Transverse colon (tissue), 3 donors: ENCODE measurements around the gene CDIP1.

Experiments used
- POLR2A ChIP-seq: fragments of 450-650 bp; IDR thresholded peaks from one replicate; pipeline ENCODE4 v1.6.1; 2016; ENCODE audit warnings: antibody characterized with exemption, mild to moderate bottlenecking, moderate library complexity
- TF ChIP-seq, protein P1 (sequence below), 5 experiments: fragments of 200-600 bp in 3 of 5; fragments of 450-650 bp in 2 of 5; sonication (generic) in 3 of 5; IDR thresholded peaks; 1 replicate in 2 of 5; 2 replicates in 3 of 5; pipeline ENCODE4 v1.5.1; 2016 to 2017; ENCODE audit warnings: antibody characterized with exemption in 5 of 5, inconsistent platforms in 3 of 5, mild to moderate bottlenecking in 2 of 5, moderate library complexity in 1 of 5

- TF ChIP-seq, protein P1, sequence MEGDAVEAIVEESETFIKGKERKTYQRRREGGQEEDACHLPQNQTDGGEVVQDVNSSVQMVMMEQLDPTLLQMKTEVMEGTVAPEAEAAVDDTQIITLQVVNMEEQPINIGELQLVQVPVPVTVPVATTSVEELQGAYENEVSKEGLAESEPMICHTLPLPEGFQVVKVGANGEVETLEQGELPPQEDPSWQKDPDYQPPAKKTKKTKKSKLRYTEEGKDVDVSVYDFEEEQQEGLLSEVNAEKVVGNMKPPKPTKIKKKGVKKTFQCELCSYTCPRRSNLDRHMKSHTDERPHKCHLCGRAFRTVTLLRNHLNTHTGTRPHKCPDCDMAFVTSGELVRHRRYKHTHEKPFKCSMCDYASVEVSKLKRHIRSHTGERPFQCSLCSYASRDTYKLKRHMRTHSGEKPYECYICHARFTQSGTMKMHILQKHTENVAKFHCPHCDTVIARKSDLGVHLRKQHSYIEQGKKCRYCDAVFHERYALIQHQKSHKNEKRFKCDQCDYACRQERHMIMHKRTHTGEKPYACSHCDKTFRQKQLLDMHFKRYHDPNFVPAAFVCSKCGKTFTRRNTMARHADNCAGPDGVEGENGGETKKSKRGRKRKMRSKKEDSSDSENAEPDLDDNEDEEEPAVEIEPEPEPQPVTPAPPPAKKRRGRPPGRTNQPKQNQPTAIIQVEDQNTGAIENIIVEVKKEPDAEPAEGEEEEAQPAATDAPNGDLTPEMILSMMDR (IDR thresholded peaks at IDR 0.05): no peak
- TF ChIP-seq POLR2A: no peak
Observed at GRCh38 chr16:4524571-4524970, 14.0 kb downstream of the CDIP1 start.
